ENCODE measurements around the gene FILIP1L.

GRCh38 chr3:99950921-99951320 is 163.4 kb downstream of the FILIP1L start:
- TF ChIP-seq POLR2A (IDR thresholded peaks at IDR 0.05) (no peak), CTCF (IDR thresholded peaks at IDR 0.05) (no peak)

All from heart left ventricle (tissue), 13 donors.